ENCODE results near the gene NFAM1.

- TF ChIP-seq ZFX (IDR thresholded peaks at IDR 0.05; ENCODE audit: borderline replicate concordance) (no peak), CTCF (IDR thresholded peaks at IDR 0.05) (no peak)
Observed at GRCh38 chr22:42360348-42360747, 71.9 kb downstream of the NFAM1 start.

Measured in 22Rv1 (cell line).